ENCODE data around the gene PCNP. TPM values are rescaled to one million over a fixed set of nuclear protein-coding genes. Genes with fewer than 3 reads are reported as not detected.

The PCNP gene
- total RNA-seq, 1 experiment from 2014 or later = 216 TPM

- no peaks in the 10 kb centered on the region for H3K79me1 ChIP-seq (ENCODE audit: insufficient read depth, low read depth, low read length, poor library complexity, severe bottlenecking)
- H3K9ac ChIP-seq (ENCODE audit: extremely low read depth, insufficient read length, low read length) = no peak overlapping the region
- no peak overlapping the region for H3K4ac ChIP-seq (ENCODE audit: low read depth, low read length)
- peaks cover 2% of the 10 kb centered on the region; the same call in 1 of the 2 replicates for H3K4me1 ChIP-seq (ENCODE audit: insufficient read depth, low read length)
- H3K27ac Mint-ChIP-seq = no peak overlapping the region
- H3K79me2 ChIP-seq (ENCODE audit: insufficient read depth, low read length) = no peaks in the 10 kb centered on the region
- no peak overlapping the region for H3K23ac ChIP-seq (ENCODE audit: insufficient read length, low read depth, low read length)
- no peak overlapping the region for H4K8ac ChIP-seq (replicated peaks; ENCODE audit: insufficient read length, low read depth, low read length)
- no peak overlapping the region for H2BK120ac ChIP-seq (ENCODE audit: low read depth, low read length, poor library complexity, severe bottlenecking)
- no peak overlapping the region for H3K14ac ChIP-seq (ENCODE audit: insufficient read depth, low read length)
- no peak overlapping the region for H3K56ac ChIP-seq (ENCODE audit: insufficient read length, low read depth, low read length)
- no peak overlapping the region for H3K27ac ChIP-seq (ENCODE audit: insufficient read length, low read depth, low read length)
- no peak overlapping the region for H3K4me3 Mint-ChIP-seq
- H3K36me3 Mint-ChIP-seq (ENCODE audit: insufficient read depth in 1 of 3, low read depth in 3 of 3) = no peaks in the 10 kb centered on the region
- no peak overlapping the region for H3K4me2 ChIP-seq (ENCODE audit: insufficient read depth, insufficient read length, low read length)
- no peaks in the 10 kb centered on the region; the same call in 1 of the 2 replicates for H3K27me3 Mint-ChIP-seq (ENCODE audit: low read depth)
- no peak overlapping the region for H2BK15ac ChIP-seq (ENCODE audit: low read depth, low read length)
- no peak overlapping the region for H2AFZ ChIP-seq (ENCODE audit: low read length)
- no peaks in the 10 kb centered on the region for H4K20me1 ChIP-seq (ENCODE audit: control insufficient read depth, insufficient read depth, insufficient read length)
- H3K9me3 Mint-ChIP-seq = no peaks in the 10 kb centered on the region
- TF ChIP-seq CTCF (conservative IDR thresholded peaks at IDR 0.05) = no peak
- no peaks in the 10 kb centered on the region for H3K27me3 ChIP-seq (ENCODE audit: insufficient read depth, low read length)
- H3K9me3 ChIP-seq (ENCODE audit: control insufficient read depth, low read depth, low read length) = no peaks in the 10 kb centered on the region
- peaks cover 42 to 54% of the 10 kb centered on the region in 2 experiments for H3K4me1 Mint-ChIP-seq
- no peak overlapping the region for H2BK5ac ChIP-seq (ENCODE audit: insufficient read length, low read length)
- no peak overlapping the region for H3T11ph ChIP-seq (ENCODE audit: low read length)
- H4K5ac ChIP-seq (ENCODE audit: insufficient read length, low read depth, low read length) = no peak overlapping the region
- no peak overlapping the region for H2BK20ac ChIP-seq (ENCODE audit: low read depth, low read length, poor library complexity, severe bottlenecking)
- DNase-seq = no peak
- no peak overlapping the region for H2BK12ac ChIP-seq (ENCODE audit: insufficient read length, low read depth, low read length)
- no CpG with 5 or more reads among the region's 18 CpGs for WGBS (ENCODE audit: extremely low coverage, insufficient read length, low lambda C conversion rate)
- H2AK5ac ChIP-seq (ENCODE audit: insufficient read length, low read length) = no peak overlapping the region
- H3K18ac ChIP-seq (ENCODE audit: insufficient read length, low read depth, low read length) = no peak overlapping the region
- H4K91ac ChIP-seq (ENCODE audit: insufficient read length, low read depth, low read length) = no peak overlapping the region
- no peaks in the 10 kb centered on the region for H3K23me2 ChIP-seq (ENCODE audit: insufficient read length, low read depth, low read length, poor library complexity, severe bottlenecking)
Measured at GRCh38 chr3:101639280-101639963, 65.4 kb downstream of the PCNP start.

Measured in H9 (cell line).